K562 (cell line): ENCODE data around the gene NMNAT2. TPM values are rescaled to one million over a fixed set of nuclear protein-coding genes. Genes with fewer than 3 reads are reported as not detected.

Experiments
- ATAC-seq: fragments of 200-7000 bp; cut with Tn5 transposase; 3 replicates; pipeline ENCODE4 v1.9.1; 2020; ENCODE audit warnings: moderate library complexity
- BruUV-seq: library from RNA; stranded (reverse); fragments of 400-500 nt; replicated peaks from 2 replicates; lab custom pipeline; 2021; lab: Mats Ljungman, UMichigan
- CTCF ChIA-PET: fragments of 300-600 bp; formaldehyde crosslinking; extraction: SDS; loops from one replicate; lab custom pipeline; 2021; ENCODE audit warnings: low intra/inter-chr PET ratio; lab: Yijun Ruan, JAX
- POLR2A ChIA-PET: fragments of 300-600, 350-650 bp; sonication (Branson Sonifier 250); formaldehyde crosslinking; extraction: SDS; loops from one replicate; lab custom pipeline; 2021; ENCODE audit warnings: antibody characterized with exemption, inconsistent platforms; lab: Yijun Ruan, JAX
- DNase-seq, 4 experiments: peaks; one replicate each; pipeline versions ENCODE4 v3.0.0 to v3.0.0-alpha.2; 2011 to 2018; ENCODE audit warnings: low spot score in 3 of 4, mixed read lengths in 3 of 4; ENCODE audit errors: extremely low read depth in 1 of 4
- FAIRE-seq: peaks from 2 replicates; lab custom pipeline; 2011; peaks lifted over from hg19 to GRCh38; lab: Jason Lieb, UNC
- H2AFZ ChIP-seq: 2 replicates; pipeline ENCODE4 v1.6.0; 2011; ENCODE audit warnings: low read depth, low read length, control low read depth, inconsistent platforms
- H3K27ac ChIP-seq: fragments of 200-600 bp; 3 replicates; pipeline ENCODE4 v1.8.0; 2011; ENCODE audit warnings: low read depth, mild to moderate bottlenecking, control low read depth, inconsistent platforms, low read length, moderate library complexity, mixed read lengths; ENCODE audit errors: extremely low read depth
- H3K27me3 ChIP-seq, 2 experiments: fragments of 300-600 bp in 1 of 2; 2 replicates in 1 of 2; 3 replicates in 1 of 2; pipeline versions ENCODE4 v1.6.0 to v1.8.0; 2011; ENCODE audit warnings: inconsistent platforms in 2 of 2, low read length in 2 of 2, mild to moderate bottlenecking in 1 of 2, mixed read lengths in 1 of 2, moderate library complexity in 1 of 2; ENCODE audit not compliant: control insufficient read depth in 2 of 2, insufficient read depth in 2 of 2
- H3K36me3 ChIP-seq: fragments of 300-600 bp; 3 replicates; pipeline ENCODE4 v1.8.0; 2011; ENCODE audit warnings: mild to moderate bottlenecking, low read length, inconsistent platforms; ENCODE audit not compliant: control insufficient read depth, insufficient read depth
- H3K4me1 ChIP-seq, 2 experiments: fragments of 200-600 bp in 1 of 2; replicated peaks in 1 of 2; 2 replicates in 1 of 2; 3 replicates in 1 of 2; pipeline versions ENCODE4 v1.5.1 to v1.8.0; 2011; ENCODE audit warnings: inconsistent platforms in 2 of 2, low read length in 2 of 2, mild to moderate bottlenecking in 1 of 2, mixed read lengths in 1 of 2, moderate library complexity in 1 of 2; ENCODE audit not compliant: control insufficient read depth in 2 of 2, insufficient read depth in 2 of 2
- H3K4me2 ChIP-seq: 2 replicates; pipeline ENCODE4 v1.6.1; 2011; ENCODE audit warnings: low read length, control low read depth, inconsistent platforms, mixed read lengths; ENCODE audit not compliant: insufficient read depth
- H3K4me3 ChIP-seq: fragments of 200-600 bp; sonication (generic), shearing (Covaris generic); 2 replicates; pipeline ENCODE4 v1.5.1; 2016; ENCODE audit warnings: control low read depth, inconsistent platforms
- H3K79me2 ChIP-seq: fragments of 200-600 bp; 3 replicates; pipeline ENCODE4 v1.8.0; 2011; ENCODE audit warnings: low read length, inconsistent platforms; ENCODE audit not compliant: control insufficient read depth, insufficient read depth
- H3K9ac ChIP-seq, 2 experiments: 2 replicates each; pipeline versions ENCODE4 v1.6.0 to v1.6.1; 2011; ENCODE audit warnings: low read depth in 2 of 2, low read length in 2 of 2, control low read depth in 1 of 2, inconsistent platforms in 1 of 2, mild to moderate bottlenecking in 1 of 2, mixed read lengths in 1 of 2; ENCODE audit not compliant: insufficient read depth in 1 of 2
- H3K9me1 ChIP-seq: one replicate; pipeline ENCODE4 v1.6.0; 2011; ENCODE audit warnings: inconsistent platforms, mild to moderate bottlenecking, low read length, moderate library complexity; ENCODE audit not compliant: control insufficient read depth, insufficient read depth
- H3K9me3 ChIP-seq: replicated peaks from 2 replicates; pipeline ENCODE4 v1.5.1; 2011; ENCODE audit warnings: low read depth, low read length, inconsistent platforms; ENCODE audit not compliant: control insufficient read depth, insufficient read depth
- H4K20me1 ChIP-seq: replicated peaks from 2 replicates; pipeline ENCODE4 v1.6.1; 2011; ENCODE audit warnings: low read length, inconsistent platforms, mixed read lengths; ENCODE audit not compliant: control insufficient read depth, insufficient read depth
- TEAD1 ChIP-seq, 2 experiments: fragments of 450-650 bp in 1 of 2; sonication (generic) in 1 of 2; formaldehyde crosslinking; IDR thresholded peaks; 2 replicates each; pipeline versions ENCODE4 v1.4.0 to v1.8.0; 2020 to 2022; ENCODE audit warnings: mild to moderate bottlenecking in 2 of 2, missing genetic modification reagents in 1 of 2
- WGBS: fragments of 100-300 bp; shearing (Covaris generic); methylation state at CpG from one replicate; pipeline ENCODE4 v1.1.6; 2016; ENCODE audit warnings: low coverage, mixed read lengths; ENCODE audit not compliant: insufficient coverage; ENCODE audit errors: missing lambda C conversion rate; 5-methylcytosine and 5-hydroxymethylcytosine counted together
- in situ Hi-C: fragments of 300-500 bp; cut with MboI; formaldehyde crosslinking; loops from 4 replicates; pipeline ENCODE4 v1.15.0; 2018; ENCODE audit warnings: inconsistent platforms, mixed read lengths
- intact Hi-C: fragments of 100-400 bp; cut with micrococcal nuclease; formaldehyde crosslinking; loops from 2 replicates; pipeline ENCODE4 v1.14.2; 2022
- polyA plus RNA-seq, 8 experiments: library from polyadenylated mRNA; depleted of rRNA in 4 of 8; stranded (reverse) in 5 of 8; unstranded in 3 of 8; fragments of >200 nt; fragmentation: Nextera tagmentation in 2 of 8; fragmentation: Illumina TruSeq in 1 of 8; extraction: Ambion mirVana in 2 of 8; extraction: Trizol in 1 of 8; gene quantifications; 2 replicates each; pipeline versions ENCODE4 v1.2.1 to v1.2.3, GENCODE V29; 2011 to 2014; ENCODE audit warnings: inconsistent platforms in 1 of 8, missing spikeins in 1 of 8
- total RNA-seq, 7 experiments: library from RNA; depleted of rRNA in 6 of 7; stranded (reverse); fragments of >200 nt in 6 of 7; fragmentation: Illumina TruSeq in 2 of 7; extraction: Trizol in 2 of 7; gene quantifications; 2 replicates each; pipeline versions ENCODE4 v1.2.1 to v1.2.3, GENCODE V29; 2011 to 2021; ENCODE audit warnings: low replicate concordance in 1 of 7
- TF ChIP-seq, protein P1 (sequence below), 2 experiments: fragments of 450-650 bp; formaldehyde crosslinking in 1 of 2; IDR thresholded peaks; 2 replicates each; pipeline versions ENCODE4 v1.4.0 to v1.6.1; 2014 to 2020; ENCODE audit warnings: mild to moderate bottlenecking in 2 of 2, borderline replicate concordance in 1 of 2, low read depth in 1 of 2

The NMNAT2 gene
- total and polyA plus RNA-seq, 9 of the 15 experiments (the other 6 are each of a cell fraction or from before 2014, with no cell fraction given) = not detected

DNA sequence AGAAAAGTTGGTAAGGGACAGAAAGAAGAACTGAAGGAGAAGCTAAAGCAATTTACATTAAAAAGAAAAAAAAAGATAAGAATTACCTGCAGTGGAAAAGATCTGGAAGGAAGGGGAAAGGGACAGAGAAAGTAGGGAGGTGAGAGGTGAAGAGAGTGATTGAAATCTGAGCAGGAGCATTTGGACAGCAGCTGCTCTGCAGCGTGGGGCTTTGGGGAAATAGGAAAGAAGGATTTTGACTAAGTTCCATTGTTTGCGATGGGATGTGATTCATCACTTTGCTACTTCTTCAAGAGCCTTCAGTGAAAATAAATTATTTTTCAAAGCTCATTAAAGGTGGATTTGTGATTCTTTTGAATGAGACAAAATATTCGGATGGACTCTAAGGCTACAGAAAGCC, 26.1 kb upstream of the NMNAT2 start:
- no peak overlapping the region for H3K4me2 ChIP-seq
- 10% methylated on average over 3 of the region's 3 CpGs for WGBS

More for the DNA sequence above, 26.1 kb upstream of the NMNAT2 start:
- no peaks in the 10 kb centered on the region for H3K4me1 ChIP-seq
- no peaks in the 10 kb centered on the region for H3K36me3 ChIP-seq
- no peak overlapping the region for H3K4me3 ChIP-seq
- H3K9ac ChIP-seq = no peak overlapping the region
- TF ChIP-seq, protein P1, sequence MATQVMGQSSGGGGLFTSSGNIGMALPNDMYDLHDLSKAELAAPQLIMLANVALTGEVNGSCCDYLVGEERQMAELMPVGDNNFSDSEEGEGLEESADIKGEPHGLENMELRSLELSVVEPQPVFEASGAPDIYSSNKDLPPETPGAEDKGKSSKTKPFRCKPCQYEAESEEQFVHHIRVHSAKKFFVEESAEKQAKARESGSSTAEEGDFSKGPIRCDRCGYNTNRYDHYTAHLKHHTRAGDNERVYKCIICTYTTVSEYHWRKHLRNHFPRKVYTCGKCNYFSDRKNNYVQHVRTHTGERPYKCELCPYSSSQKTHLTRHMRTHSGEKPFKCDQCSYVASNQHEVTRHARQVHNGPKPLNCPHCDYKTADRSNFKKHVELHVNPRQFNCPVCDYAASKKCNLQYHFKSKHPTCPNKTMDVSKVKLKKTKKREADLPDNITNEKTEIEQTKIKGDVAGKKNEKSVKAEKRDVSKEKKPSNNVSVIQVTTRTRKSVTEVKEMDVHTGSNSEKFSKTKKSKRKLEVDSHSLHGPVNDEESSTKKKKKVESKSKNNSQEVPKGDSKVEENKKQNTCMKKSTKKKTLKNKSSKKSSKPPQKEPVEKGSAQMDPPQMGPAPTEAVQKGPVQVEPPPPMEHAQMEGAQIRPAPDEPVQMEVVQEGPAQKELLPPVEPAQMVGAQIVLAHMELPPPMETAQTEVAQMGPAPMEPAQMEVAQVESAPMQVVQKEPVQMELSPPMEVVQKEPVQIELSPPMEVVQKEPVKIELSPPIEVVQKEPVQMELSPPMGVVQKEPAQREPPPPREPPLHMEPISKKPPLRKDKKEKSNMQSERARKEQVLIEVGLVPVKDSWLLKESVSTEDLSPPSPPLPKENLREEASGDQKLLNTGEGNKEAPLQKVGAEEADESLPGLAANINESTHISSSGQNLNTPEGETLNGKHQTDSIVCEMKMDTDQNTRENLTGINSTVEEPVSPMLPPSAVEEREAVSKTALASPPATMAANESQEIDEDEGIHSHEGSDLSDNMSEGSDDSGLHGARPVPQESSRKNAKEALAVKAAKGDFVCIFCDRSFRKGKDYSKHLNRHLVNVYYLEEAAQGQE (IDR thresholded peaks at IDR 0.05; ENCODE audit: borderline replicate concordance) = peak; percentile 14; the same call in 1 of the 2 replicates
- TF ChIP-seq, protein P1 (CRISPR knock-in tag; IDR thresholded peaks at IDR 0.05; ENCODE audit: low read depth) = no peak
- no peak for TF ChIP-seq TEAD1 (CRISPR knock-in tag; IDR thresholded peaks at IDR 0.05)
- no peak overlapping the region for H3K27ac ChIP-seq
- H2AFZ ChIP-seq = no peak overlapping the region
- BruUV-seq = no TSS peak
- no peaks in the 10 kb centered on the region for H3K79me2 ChIP-seq
- no peak for FAIRE-seq
- in situ Hi-C loops (no loop called here), intact Hi-C loops (no loop called here)
- H4K20me1 ChIP-seq = no peaks in the 10 kb centered on the region
- H3K27me3 ChIP-seq = peaks cover 11 to 12% of the 10 kb centered on the region in 2 experiments; a peak in 3 of 5 replicates
- no peak for ATAC-seq
- no peak for DNase-seq
- ChIA-PET CTCF (no interaction called here), POLR2A (interaction anchor here (1.1 to 1.5 kb wide), 2 partner anchors 12 to 112 kb away, joined by 3 to 4 read pairs; no protein-coding TSS in a partner anchor)
- H3K9me3 ChIP-seq = no peaks in the 10 kb centered on the region
- H3K9me1 ChIP-seq = no peaks in the 10 kb centered on the region
